ENCODE measurements around the gene CDH13.

DNA sequence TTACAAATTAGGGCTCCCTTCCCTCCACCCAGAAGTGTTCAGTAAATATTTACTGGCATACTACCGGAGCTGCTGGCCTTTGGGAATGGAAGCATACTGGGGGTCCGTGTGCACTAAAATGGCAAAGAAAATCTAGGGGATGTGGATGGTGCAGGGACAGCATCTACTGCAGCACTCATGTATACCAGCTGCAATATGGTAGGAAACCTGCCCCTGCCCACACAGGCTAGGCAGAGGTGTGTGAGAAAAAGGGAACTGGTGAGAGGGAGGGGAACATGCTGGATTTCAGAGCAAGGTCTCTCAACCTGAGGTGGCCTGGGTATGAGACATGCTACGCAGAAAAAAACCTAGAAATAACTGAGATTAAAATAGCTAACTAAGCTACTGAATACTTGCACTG lies 145.4 kb downstream of the CDH13 start:
- TF ChIP-seq, protein P1, sequence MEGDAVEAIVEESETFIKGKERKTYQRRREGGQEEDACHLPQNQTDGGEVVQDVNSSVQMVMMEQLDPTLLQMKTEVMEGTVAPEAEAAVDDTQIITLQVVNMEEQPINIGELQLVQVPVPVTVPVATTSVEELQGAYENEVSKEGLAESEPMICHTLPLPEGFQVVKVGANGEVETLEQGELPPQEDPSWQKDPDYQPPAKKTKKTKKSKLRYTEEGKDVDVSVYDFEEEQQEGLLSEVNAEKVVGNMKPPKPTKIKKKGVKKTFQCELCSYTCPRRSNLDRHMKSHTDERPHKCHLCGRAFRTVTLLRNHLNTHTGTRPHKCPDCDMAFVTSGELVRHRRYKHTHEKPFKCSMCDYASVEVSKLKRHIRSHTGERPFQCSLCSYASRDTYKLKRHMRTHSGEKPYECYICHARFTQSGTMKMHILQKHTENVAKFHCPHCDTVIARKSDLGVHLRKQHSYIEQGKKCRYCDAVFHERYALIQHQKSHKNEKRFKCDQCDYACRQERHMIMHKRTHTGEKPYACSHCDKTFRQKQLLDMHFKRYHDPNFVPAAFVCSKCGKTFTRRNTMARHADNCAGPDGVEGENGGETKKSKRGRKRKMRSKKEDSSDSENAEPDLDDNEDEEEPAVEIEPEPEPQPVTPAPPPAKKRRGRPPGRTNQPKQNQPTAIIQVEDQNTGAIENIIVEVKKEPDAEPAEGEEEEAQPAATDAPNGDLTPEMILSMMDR (IDR thresholded peaks at IDR 0.05; ENCODE audit: low read depth, low read length) = no peak
- TF ChIP-seq EZH2phosphoT487 (IDR thresholded peaks at IDR 0.05; ENCODE audit: low read depth) = no peak

All from OCI-LY3 (cell line).